SK-N-SH treated with all-trans-retinoic acid at 6 μM for 48 hours (cell line): ENCODE results near the gene WRAP73.

Experiments
- ATAC-seq: fragments of 200-7000 bp; cut with Tn5 transposase; 3 replicates; pipeline ENCODE4 v1.9.1; 2020; ENCODE audit warnings: mild to moderate bottlenecking, moderate library complexity
- ARNTL ChIP-seq: fragments of 450-650 bp; formaldehyde crosslinking; IDR thresholded peaks from 2 replicates; pipeline ENCODE4 v1.5.0; 2020; ENCODE audit warnings: low read depth, mild to moderate bottlenecking, moderate library complexity, borderline replicate concordance
- BACH2 ChIP-seq: fragments of 250-450 bp; sonication (Bioruptor Pico); IDR thresholded peaks from 2 replicates; pipeline ENCODE4 v1.9.0; 2021; ENCODE audit warnings: mild to moderate bottlenecking, borderline replicate concordance
- CSDC2 ChIP-seq: fragments of 250-450 bp; sonication (Bioruptor Pico); IDR thresholded peaks from 2 replicates; pipeline ENCODE4 v1.5.0; 2020; ENCODE audit warnings: mild to moderate bottlenecking, moderate library complexity
- ESRRG ChIP-seq: fragments of 250-450 bp; sonication (Bioruptor Pico); IDR thresholded peaks from 2 replicates; pipeline ENCODE4 v1.6.1; 2021; ENCODE audit warnings: mild to moderate bottlenecking
- OSR1 ChIP-seq: fragments of 250-450 bp; sonication (Bioruptor Pico); IDR thresholded peaks from 2 replicates; pipeline ENCODE4 v1.8.0; 2022; ENCODE audit warnings: moderate library complexity, mild to moderate bottlenecking, inconsistent platforms
- RARB ChIP-seq: fragments of 250-450 bp; sonication (Bioruptor Pico); IDR thresholded peaks from 2 replicates; pipeline ENCODE4 v1.8.0; 2021; ENCODE audit warnings: mild to moderate bottlenecking, moderate library complexity
- SNAI2 ChIP-seq: fragments of 250-450 bp; sonication (Bioruptor Pico); IDR thresholded peaks from 2 replicates; pipeline ENCODE4 v1.5.0; 2020; ENCODE audit warnings: mild to moderate bottlenecking, moderate library complexity
- TCF4 ChIP-seq: fragments of 250-450 bp; sonication (Bioruptor Pico); IDR thresholded peaks from 2 replicates; pipeline ENCODE4 v1.8.0; 2021; ENCODE audit warnings: mild to moderate bottlenecking, moderate library complexity, borderline replicate concordance
- ZC3H10 ChIP-seq: fragments of 250-450 bp; sonication (Bioruptor Pico); IDR thresholded peaks from 2 replicates; pipeline ENCODE4 v1.5.1; 2021; ENCODE audit warnings: mild to moderate bottlenecking, moderate library complexity
- ZFP3 ChIP-seq: fragments of 250-450 bp; sonication (Bioruptor Pico); IDR thresholded peaks from 2 replicates; pipeline ENCODE4 v1.5.0; 2020; ENCODE audit warnings: mild to moderate bottlenecking, moderate library complexity
- ZFP30 ChIP-seq: fragments of 450-650 bp; formaldehyde crosslinking; IDR thresholded peaks from 2 replicates; pipeline ENCODE4 v1.5.0; 2022; ENCODE audit warnings: mild to moderate bottlenecking, moderate library complexity
- ZNF565 ChIP-seq: fragments of 450-650 bp; formaldehyde crosslinking; conservative IDR thresholded peaks from 2 replicates; pipeline ENCODE4 v1.5.0; 2020; ENCODE audit warnings: low read depth, mild to moderate bottlenecking, moderate library complexity
- ZNF70 ChIP-seq: fragments of 450-650 bp; formaldehyde crosslinking; IDR thresholded peaks from 2 replicates; pipeline ENCODE4 v1.5.0; 2020; ENCODE audit warnings: mild to moderate bottlenecking, moderate library complexity
- ZNF8 ChIP-seq: fragments of 450-650 bp; formaldehyde crosslinking; IDR thresholded peaks from 2 replicates; pipeline ENCODE4 v1.5.0; 2020; ENCODE audit warnings: mild to moderate bottlenecking, moderate library complexity
- TF ChIP-seq, protein P1 (sequence below): fragments of 250-450 bp; sonication (Bioruptor Pico); IDR thresholded peaks from 2 replicates; pipeline ENCODE4 v1.8.0; 2021; ENCODE audit warnings: low read depth, mild to moderate bottlenecking, moderate library complexity, borderline replicate concordance
- TF ChIP-seq, protein P2 (sequence below): fragments of 250-450 bp; sonication (Bioruptor Pico); IDR thresholded peaks from 2 replicates; pipeline ENCODE4 v1.5.1; 2021; ENCODE audit warnings: mild to moderate bottlenecking, moderate library complexity
- TF ChIP-seq, protein P3 (sequence below): fragments of 250-450 bp; sonication (Bioruptor Pico); IDR thresholded peaks from 2 replicates; pipeline ENCODE4 v1.5.1; 2020; ENCODE audit warnings: low read depth, mild to moderate bottlenecking, moderate library complexity

The WRAP73 gene

DNA sequence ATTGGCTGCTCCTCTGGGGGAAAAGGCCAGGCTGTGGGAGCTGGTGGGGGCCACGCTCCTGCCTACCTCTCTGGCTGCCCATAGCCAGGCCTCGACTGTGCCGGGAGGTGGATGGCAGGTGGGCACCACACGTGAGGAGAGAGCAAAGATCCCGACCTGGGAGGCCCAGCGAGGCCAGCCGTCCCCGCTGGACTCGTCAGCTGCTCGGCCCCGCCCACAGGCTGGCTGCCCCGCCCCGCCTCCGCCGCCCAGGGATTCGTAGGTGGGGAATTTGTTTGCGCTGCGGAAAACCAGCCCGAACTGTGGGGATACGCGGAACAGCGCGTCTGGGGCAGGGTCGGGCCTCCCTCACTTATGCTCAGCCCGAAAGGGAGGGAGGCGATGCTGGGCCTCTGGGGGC lies 34.1 kb upstream of the WRAP73 start (continued):
- TF ChIP-seq, protein P1, sequence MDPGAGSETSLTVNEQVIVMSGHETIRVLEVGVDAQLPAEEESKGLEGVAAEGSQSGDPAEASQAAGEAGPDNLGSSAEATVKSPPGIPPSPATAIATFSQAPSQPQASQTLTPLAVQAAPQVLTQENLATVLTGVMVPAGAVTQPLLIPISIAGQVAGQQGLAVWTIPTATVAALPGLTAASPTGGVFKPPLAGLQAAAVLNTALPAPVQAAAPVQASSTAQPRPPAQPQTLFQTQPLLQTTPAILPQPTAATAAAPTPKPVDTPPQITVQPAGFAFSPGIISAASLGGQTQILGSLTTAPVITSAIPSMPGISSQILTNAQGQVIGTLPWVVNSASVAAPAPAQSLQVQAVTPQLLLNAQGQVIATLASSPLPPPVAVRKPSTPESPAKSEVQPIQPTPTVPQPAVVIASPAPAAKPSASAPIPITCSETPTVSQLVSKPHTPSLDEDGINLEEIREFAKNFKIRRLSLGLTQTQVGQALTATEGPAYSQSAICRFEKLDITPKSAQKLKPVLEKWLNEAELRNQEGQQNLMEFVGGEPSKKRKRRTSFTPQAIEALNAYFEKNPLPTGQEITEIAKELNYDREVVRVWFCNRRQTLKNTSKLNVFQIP (CRISPR knock-in tag), result no peak
- TF ChIP-seq ZNF70 (no peak), BACH2 (CRISPR knock-in tag) (no peak), CSDC2 (CRISPR knock-in tag) (no peak), TCF4 (CRISPR knock-in tag) (no peak)
- TF ChIP-seq, protein P2, sequence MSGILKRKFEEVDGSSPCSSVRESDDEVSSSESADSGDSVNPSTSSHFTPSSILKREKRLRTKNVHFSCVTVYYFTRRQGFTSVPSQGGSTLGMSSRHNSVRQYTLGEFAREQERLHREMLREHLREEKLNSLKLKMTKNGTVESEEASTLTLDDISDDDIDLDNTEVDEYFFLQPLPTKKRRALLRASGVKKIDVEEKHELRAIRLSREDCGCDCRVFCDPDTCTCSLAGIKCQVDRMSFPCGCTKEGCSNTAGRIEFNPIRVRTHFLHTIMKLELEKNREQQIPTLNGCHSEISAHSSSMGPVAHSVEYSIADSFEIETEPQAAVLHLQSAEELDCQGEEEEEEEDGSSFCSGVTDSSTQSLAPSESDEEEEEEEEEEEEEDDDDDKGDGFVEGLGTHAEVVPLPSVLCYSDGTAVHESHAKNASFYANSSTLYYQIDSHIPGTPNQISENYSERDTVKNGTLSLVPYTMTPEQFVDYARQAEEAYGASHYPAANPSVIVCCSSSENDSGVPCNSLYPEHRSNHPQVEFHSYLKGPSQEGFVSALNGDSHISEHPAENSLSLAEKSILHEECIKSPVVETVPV (CRISPR knock-in tag), result no peak

DNA sequence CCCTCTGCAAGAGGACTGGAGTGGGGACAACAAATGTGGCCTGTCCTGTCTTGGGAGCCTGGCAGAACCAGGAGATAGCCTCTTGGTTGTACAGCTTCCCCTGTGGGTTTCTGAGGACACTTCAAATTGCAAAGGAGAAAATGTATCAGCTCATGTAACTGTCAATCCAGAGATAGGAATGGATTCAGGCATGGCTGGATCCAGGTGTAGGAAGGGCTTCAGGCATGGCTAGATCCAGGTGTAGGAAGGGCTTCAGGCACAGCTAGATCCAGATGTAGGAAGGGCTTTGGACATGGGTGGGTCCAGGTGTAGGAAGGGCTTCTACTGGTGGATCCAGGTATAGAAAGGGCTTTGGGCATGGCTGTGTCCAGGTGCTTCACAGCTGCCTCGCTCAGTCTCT lies 33.3 kb upstream of the WRAP73 start:
- TF ChIP-seq, protein P2 (CRISPR knock-in tag), result no peak
- no peak for TF ChIP-seq ZNF565
- TF ChIP-seq OSR1, result no peak
- no peak for TF ChIP-seq ZC3H10
- no peak for TF ChIP-seq ESRRG
- no peak for TF ChIP-seq SNAI2 (CRISPR knock-in tag)
- TF ChIP-seq, protein P1 (CRISPR knock-in tag), result no peak
- no peak for TF ChIP-seq ZNF70
- no peak for TF ChIP-seq ZFP30
- no peak for TF ChIP-seq BACH2 (CRISPR knock-in tag)
- no peak for TF ChIP-seq CSDC2 (CRISPR knock-in tag)
- TF ChIP-seq ZNF8, result no peak
- ATAC-seq, result no peak

DNA sequence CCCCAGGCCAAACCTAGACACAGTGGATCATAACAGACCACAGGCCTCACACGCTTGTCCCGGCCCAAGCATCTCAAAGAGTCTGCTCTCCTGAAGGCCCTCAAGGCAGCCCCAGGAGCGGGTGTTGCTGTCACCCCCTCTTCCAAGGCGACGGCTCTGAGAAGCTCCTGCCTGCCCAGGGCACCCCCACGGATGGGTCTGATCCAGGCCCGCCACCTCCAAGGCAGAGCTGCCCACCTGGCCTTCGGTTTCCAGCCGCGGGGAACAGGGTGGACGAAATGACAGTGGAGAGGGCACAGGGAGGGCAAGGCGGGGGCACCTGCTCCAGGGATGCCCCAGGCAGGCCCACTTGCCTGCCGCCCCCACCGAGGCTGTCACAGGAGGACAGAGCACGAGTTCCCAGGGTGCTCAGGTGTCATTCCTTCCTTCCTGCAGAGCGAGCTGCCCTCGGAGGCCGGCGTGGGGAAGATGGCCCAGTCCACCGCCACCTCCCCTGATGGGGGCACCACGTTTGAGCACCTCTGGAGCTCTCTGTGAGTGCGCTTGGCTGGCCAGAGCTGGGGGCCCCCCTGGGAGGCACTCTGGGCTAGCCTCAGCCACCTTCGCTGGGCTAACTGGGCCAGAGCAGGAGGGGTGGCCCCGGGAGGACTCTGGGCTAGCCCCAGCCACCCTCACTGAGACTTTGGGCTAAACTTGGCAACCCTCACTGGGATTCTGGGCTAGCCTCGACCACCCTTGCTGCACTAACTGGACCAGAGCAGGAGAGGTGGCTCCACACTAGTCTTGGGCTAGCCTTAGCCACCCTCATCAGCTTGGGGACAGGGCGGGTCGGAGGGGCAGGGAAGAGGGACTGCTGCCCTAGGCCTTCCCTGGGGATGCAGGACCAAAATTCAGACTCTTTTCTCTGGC lies 32.2 kb upstream of the WRAP73 start:
- no peak for ATAC-seq
- TF ChIP-seq RARB (CRISPR knock-in tag), result no peak
- TF ChIP-seq, protein P1 (CRISPR knock-in tag), result no peak
- TF ChIP-seq ZNF8, result no peak
- TF ChIP-seq, protein P3, sequence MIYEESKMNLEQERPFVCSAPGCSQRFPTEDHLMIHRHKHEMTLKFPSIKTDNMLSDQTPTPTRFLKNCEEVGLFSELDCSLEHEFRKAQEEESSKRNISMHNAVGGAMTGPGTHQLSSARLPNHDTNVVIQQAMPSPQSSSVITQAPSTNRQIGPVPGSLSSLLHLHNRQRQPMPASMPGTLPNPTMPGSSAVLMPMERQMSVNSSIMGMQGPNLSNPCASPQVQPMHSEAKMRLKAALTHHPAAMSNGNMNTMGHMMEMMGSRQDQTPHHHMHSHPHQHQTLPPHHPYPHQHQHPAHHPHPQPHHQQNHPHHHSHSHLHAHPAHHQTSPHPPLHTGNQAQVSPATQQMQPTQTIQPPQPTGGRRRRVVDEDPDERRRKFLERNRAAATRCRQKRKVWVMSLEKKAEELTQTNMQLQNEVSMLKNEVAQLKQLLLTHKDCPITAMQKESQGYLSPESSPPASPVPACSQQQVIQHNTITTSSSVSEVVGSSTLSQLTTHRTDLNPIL (CRISPR knock-in tag), result no peak
- no peak for TF ChIP-seq ARNTL (CRISPR knock-in tag)
- TF ChIP-seq ZFP3, result no peak
- TF ChIP-seq ZFP30, result no peak
- TF ChIP-seq, protein P2 (CRISPR knock-in tag), result no peak
